NB4 (cell line): Measurements from ENCODE around the gene P2RY10.

Source experiments
- CTCF ChIP-seq: IDR thresholded peaks from one replicate; pipeline ENCODE4 v1.5.1; 2012; ENCODE audit warnings: low read depth, low read length
- POLR2A ChIP-seq: IDR thresholded peaks from 2 replicates; pipeline ENCODE4 v1.6.1; 2011; ENCODE audit warnings: mild to moderate bottlenecking; ENCODE audit not compliant: insufficient read length; ENCODE audit errors: extremely low read depth
- TF ChIP-seq, protein P1 (sequence below): IDR thresholded peaks from 2 replicates; pipeline ENCODE4 v1.6.1; 2011; ENCODE audit warnings: low read depth, low read length

DNA sequence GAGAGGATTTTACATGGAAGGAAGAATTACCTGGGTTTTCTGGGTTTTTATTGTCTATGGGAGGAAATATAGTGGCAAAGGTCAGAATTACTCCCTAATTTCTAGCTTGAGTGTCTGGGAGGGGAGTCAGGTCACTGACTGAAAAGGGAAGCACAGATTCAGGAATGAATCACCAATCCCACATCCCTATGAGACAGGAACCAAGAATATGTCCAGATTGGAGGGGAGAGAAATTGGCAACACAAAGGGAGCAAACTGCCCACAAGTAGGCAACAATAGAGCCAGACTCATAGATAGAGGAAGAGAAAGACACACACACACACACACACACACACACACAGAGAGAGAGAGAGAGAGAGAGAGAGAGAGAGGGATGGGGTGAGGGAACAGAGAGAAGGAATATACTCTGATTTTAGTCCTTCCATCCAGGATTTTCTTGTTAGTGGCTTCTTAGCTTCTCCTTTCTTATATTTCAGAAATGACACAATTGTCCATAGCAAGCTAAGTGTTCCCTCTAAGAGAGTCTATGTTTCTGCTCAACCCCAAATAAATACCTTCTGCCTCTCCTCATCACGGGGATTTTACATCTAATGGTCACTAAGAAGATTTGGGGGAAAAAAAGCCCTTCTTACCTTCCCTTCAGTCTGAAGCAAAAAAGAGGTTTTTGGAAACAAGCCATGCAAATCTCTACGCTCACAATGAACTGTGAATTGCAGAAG is 12.0 kb downstream of the P2RY10 start:
- TF ChIP-seq CTCF (no peak), POLR2A (no peak)
- TF ChIP-seq, protein P1, sequence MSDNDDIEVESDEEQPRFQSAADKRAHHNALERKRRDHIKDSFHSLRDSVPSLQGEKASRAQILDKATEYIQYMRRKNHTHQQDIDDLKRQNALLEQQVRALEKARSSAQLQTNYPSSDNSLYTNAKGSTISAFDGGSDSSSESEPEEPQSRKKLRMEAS: no peak
